ENCODE measurements around the gene RPLP2.
A peak's percentile ranks its signal among the peaks of the same experiment; 100 is the strongest.

RPLP2 gene

GRCh38 chr11:773830-774229, 35.9 kb upstream of the RPLP2 start:
- DNase-seq (ENCODE audit: low read depth in 1 of 2, low spot score in 1 of 2) = no peak

- DNase-seq (ENCODE audit: low read depth in 1 of 2, low spot score in 1 of 2) = no peak
Observed at GRCh38 chr11:774873-775592, 34.7 kb upstream of the RPLP2 start.

- no peak for DNase-seq (ENCODE audit: low read depth in 1 of 2, low spot score in 1 of 2)
Observed at GRCh38 chr11:776263-776560, 33.6 kb upstream of the RPLP2 start.

- no peak for DNase-seq (ENCODE audit: low read depth in 1 of 2, low spot score in 1 of 2)
Observed at GRCh38 chr11:776561-777287, 33.0 kb upstream of the RPLP2 start.

GRCh38 chr11:777288-778255, 32.2 kb upstream of the RPLP2 start, which contains the start of gene GATD1:
Gene GATD1 (minus strand): TSS chr11:777487. CDS start chr11:777462, 25 bp downstream.
- peak; percentile 91 to 97 for DNase-seq (ENCODE audit: low read depth in 1 of 2, low spot score in 1 of 2)

GRCh38 chr11:778976-779954, 30.5 kb upstream of the RPLP2 start:
- DNase-seq (ENCODE audit: low read depth in 1 of 2, low spot score in 1 of 2) = no peak

- DNase-seq (ENCODE audit: low read depth in 1 of 2, low spot score in 1 of 2) = no peak
Observed at GRCh38 chr11:779955-780532, 29.7 kb upstream of the RPLP2 start.

GRCh38 chr11:782264-783174, 27.2 kb upstream of the RPLP2 start:
- DNase-seq (ENCODE audit: low read depth in 1 of 2, low spot score in 1 of 2) = no peak

- no peak for DNase-seq (ENCODE audit: low read depth in 1 of 2, low spot score in 1 of 2)
Observed at GRCh38 chr11:783581-784015, 26.2 kb upstream of the RPLP2 start.

GRCh38 chr11:786235-787083, 23.3 kb upstream of the RPLP2 start:
- DNase-seq (ENCODE audit: low read depth in 1 of 2, low spot score in 1 of 2) = no peak

GRCh38 chr11:787084-787675, 22.6 kb upstream of the RPLP2 start:
- DNase-seq (ENCODE audit: low read depth in 1 of 2, low spot score in 1 of 2) = no peak

- DNase-seq (ENCODE audit: low read depth in 1 of 2, low spot score in 1 of 2) = no peak
Observed at GRCh38 chr11:788009-788640, 21.6 kb upstream of the RPLP2 start.

GRCh38 chr11:788953-789940, 20.5 kb upstream of the RPLP2 start:
- no peak for DNase-seq (ENCODE audit: low read depth in 1 of 2, low spot score in 1 of 2)

GRCh38 chr11:789943-790342, 19.8 kb upstream of the RPLP2 start, which contains the start of gene CEND1:
Gene CEND1 (minus strand): TSS chr11:790090. CDS start chr11:788576, 1,514 bp downstream.
- DNase-seq (ENCODE audit: low read depth in 1 of 2, low spot score in 1 of 2) = peak in 1 of 2 donors; percentile 40

- no peak for DNase-seq (ENCODE audit: low read depth in 1 of 2, low spot score in 1 of 2)
Observed at GRCh38 chr11:790721-791564, 18.8 kb upstream of the RPLP2 start.

Measured in stimulated activated CD4-positive, alpha-beta T cell treated with anti-CD3 and anti-CD28 coated beads, Interleukin-15, amount 100 ng/mL, for 1 hour (primary cell).